T-helper 9 cell (primary cell): ENCODE measurements around the gene SLC7A9.
"Not testable (repeated sequence)": the region's sequence is repeated elsewhere in the genome, so short reads cannot be mapped to it uniquely, and the experiment has no call there.

Experiments used
- DNase-seq: peaks from one replicate; pipeline ENCODE4 v3.0.0-alpha.2; 2020

The SLC7A9 gene

GRCh38 chr19:32787161-32787813 is 82.3 kb downstream of the SLC7A9 start:
- not testable (repeated sequence) for DNase-seq

- not testable (repeated sequence) for DNase-seq
These were observed 87.5 kb downstream of the SLC7A9 start for GRCh38 chr19:32782089-32782488.

GRCh38 chr19:32781280-32781679 is 88.3 kb downstream of the SLC7A9 start:
- DNase-seq = no peak
